HTERT RPE-1 (cell line): ENCODE measurements around the gene CBFA2T3.

Experiments used
- in situ Hi-C: fragments of 300-500 bp; cut with MboI; formaldehyde crosslinking; loops from 4 replicates; pipeline ENCODE4 v1.14.3; 2020; ENCODE audit warnings: low sequenced_read_pairs

Gene CBFA2T3

GRCh38 chr16:88880226-88881006 is 96.6 kb downstream of the CBFA2T3 start:
- in situ Hi-C loops = no loop called here

GRCh38 chr16:88879788-88880055 is 97.3 kb downstream of the CBFA2T3 start:
- in situ Hi-C loops = no loop called here

- in situ Hi-C loops = no loop called here
Measured at GRCh38 chr16:88878967-88879787, 97.8 kb downstream of the CBFA2T3 start.

GRCh38 chr16:88878356-88878755 is 98.7 kb downstream of the CBFA2T3 start:
- in situ Hi-C loops = no loop called here

- in situ Hi-C loops = no loop called here
Measured at GRCh38 chr16:88877564-88878289, 99.3 kb downstream of the CBFA2T3 start.

- in situ Hi-C loops = no loop called here
Measured at GRCh38 chr16:88876942-88877526, 100.0 kb downstream of the CBFA2T3 start.

- in situ Hi-C loops = no loop called here
Measured at GRCh38 chr16:88875703-88876234, 101.2 kb downstream of the CBFA2T3 start.

- in situ Hi-C loops = no loop called here
Measured at GRCh38 chr16:88874938-88875599, 101.9 kb downstream of the CBFA2T3 start.

- in situ Hi-C loops = no loop called here
Measured at GRCh38 chr16:88872650-88873331, 104.2 kb downstream of the CBFA2T3 start.

- in situ Hi-C loops = no loop called here
Measured at GRCh38 chr16:88871730-88872416, 105.1 kb downstream of the CBFA2T3 start.

- in situ Hi-C loops = no loop called here
Measured at GRCh38 chr16:88871349-88871702, 105.7 kb downstream of the CBFA2T3 start.

- in situ Hi-C loops = no loop called here
Measured at GRCh38 chr16:88870608-88871348, 106.2 kb downstream of the CBFA2T3 start.

GRCh38 chr16:88869673-88869980 is 107.4 kb downstream of the CBFA2T3 start:
- in situ Hi-C loops = no loop called here

- in situ Hi-C loops = no loop called here
Measured at GRCh38 chr16:88868974-88869672, 107.9 kb downstream of the CBFA2T3 start.

- in situ Hi-C loops = no loop called here
Measured at GRCh38 chr16:88867581-88868246, 109.3 kb downstream of the CBFA2T3 start.

GRCh38 chr16:88866151-88866920 is 110.7 kb downstream of the CBFA2T3 start, which contains the start of gene PABPN1L:
TSS of gene PABPN1L (minus strand) at chr16:88866660. CDS start at chr16:88866606, 54 bp downstream.
- in situ Hi-C loops = no loop called here

- in situ Hi-C loops = no loop called here
Measured at GRCh38 chr16:88865742-88866141, 111.3 kb downstream of the CBFA2T3 start.
